Measurements from ENCODE around the gene OPCML.

DNA sequence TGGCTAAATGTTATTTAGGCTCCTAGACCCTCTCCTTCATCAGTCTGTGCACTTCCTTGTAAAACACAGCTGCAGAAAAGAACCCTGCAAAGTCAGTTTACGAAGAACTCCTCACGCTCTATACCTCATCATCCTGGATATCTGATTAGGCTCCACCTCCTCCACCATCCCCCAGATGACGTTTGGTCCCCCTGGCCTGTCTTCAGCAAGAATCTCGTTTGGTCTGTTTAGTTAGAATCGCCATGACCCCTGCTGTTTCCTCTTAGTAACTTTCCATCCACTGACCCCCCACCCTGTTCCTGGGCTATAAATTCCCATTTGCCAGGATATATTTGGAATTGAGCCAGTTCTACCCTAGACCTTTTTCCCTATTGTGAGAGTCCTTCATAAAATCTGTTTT lies 214.1 kb downstream of the OPCML start:
- TF ChIP-seq CTCF (IDR thresholded peaks at IDR 0.05; ENCODE audit: insufficient read depth, low read length, poor library complexity, severe bottlenecking) (no peak), EZH2phosphoT487 (conservative IDR thresholded peaks at IDR 0.05; ENCODE audit: low read length) (no peak)
